GM21526 (cell line): Measurements from ENCODE around the gene EXT2.

Experiments
- ATAC-seq: cut with Tn5 transposase; IDR thresholded peaks from one replicate; pipeline ENCODE4 v1.9.1; 2021; ENCODE audit warnings: moderate library complexity; ENCODE audit not compliant: unreplicated experiment, low FRiP score

EXT2 gene

GRCh38 chr11:44281151-44281550 lies 185.7 kb downstream of the EXT2 start:
- ATAC-seq: no peak

- no peak for ATAC-seq
Measured at GRCh38 chr11:44282620-44283019, 187.1 kb downstream of the EXT2 start.

- ATAC-seq: no peak
Measured at GRCh38 chr11:44285756-44286155, 190.3 kb downstream of the EXT2 start.

GRCh38 chr11:44286268-44286880 lies 190.9 kb downstream of the EXT2 start:
- no peak for ATAC-seq

GRCh38 chr11:44286911-44287310 lies 191.4 kb downstream of the EXT2 start:
- no peak for ATAC-seq

GRCh38 chr11:44288133-44288526 lies 192.7 kb downstream of the EXT2 start:
- no peak for ATAC-seq

GRCh38 chr11:44290208-44290607 lies 194.7 kb downstream of the EXT2 start:
- no peak for ATAC-seq
